IMR-90 (cell line): ENCODE measurements around the gene ZNF565. TPM values are rescaled to one million over a fixed set of nuclear protein-coding genes. Genes with fewer than 3 reads are reported as not detected.

ENCODE experiments used
- ATAC-seq: fragments of 200-7000 bp; cut with Tn5 transposase; 2 replicates; pipeline ENCODE4 v1.9.1; 2020; ENCODE audit warnings: low read depth, mild to moderate bottlenecking, moderate library complexity
- BruUV-seq: library from RNA; stranded (reverse); fragments of 400-500 nt; replicated peaks from 2 replicates; lab custom pipeline; 2021; lab: Mats Ljungman, UMichigan
- CTCF ChIA-PET: fragments of 300-600 bp; formaldehyde crosslinking; extraction: SDS; loops from one replicate; lab custom pipeline; 2021; ENCODE audit warnings: antibody characterized with exemption; lab: Yijun Ruan, JAX
- POLR2A ChIA-PET: fragments of 300-600 bp; sonication (Branson Sonifier 250); formaldehyde crosslinking; loops from one replicate; lab custom pipeline; 2022; ENCODE audit warnings: antibody characterized with exemption; ENCODE audit not compliant: unreplicated experiment; lab: Charles Lee
- DNase-seq: peaks from one replicate; pipeline ENCODE4 v3.0.0; 2013
- H2AFZ ChIP-seq: replicated peaks from 2 replicates; pipeline ENCODE3; 2013; ENCODE audit warnings: low read length, mild to moderate bottlenecking; ENCODE audit not compliant: poor library complexity
- H2AK5ac ChIP-seq: 2 replicates; pipeline ENCODE4 v1.6.1; 2013; ENCODE audit warnings: low read depth, low read length, inconsistent platforms
- H2AK9ac ChIP-seq: replicated peaks from 2 replicates; pipeline ENCODE3; 2013; ENCODE audit warnings: mild to moderate bottlenecking, low read depth, low read length, moderate library complexity; ENCODE audit not compliant: poor library complexity
- H2BK120ac ChIP-seq: 2 replicates; pipeline ENCODE4 v1.6.1; 2013; ENCODE audit warnings: low read depth, low read length, inconsistent platforms
- H2BK15ac ChIP-seq: 3 replicates; pipeline ENCODE4 v1.6.1; 2013; ENCODE audit warnings: low read depth, low read length, inconsistent platforms
- H2BK20ac ChIP-seq: 2 replicates; pipeline ENCODE4 v1.6.1; 2013; ENCODE audit warnings: low read depth, mild to moderate bottlenecking, inconsistent platforms, low read length, moderate library complexity
- H2BK5ac ChIP-seq: 2 replicates; pipeline ENCODE4 v1.6.1; 2013; ENCODE audit warnings: mild to moderate bottlenecking, low read depth, low read length, inconsistent platforms; ENCODE audit not compliant: poor library complexity, severe bottlenecking
- H3K14ac ChIP-seq: replicated peaks from 2 replicates; pipeline ENCODE4 v1.6.1; 2013; ENCODE audit warnings: low read depth, low read length, inconsistent platforms
- H3K18ac ChIP-seq: 2 replicates; pipeline ENCODE4 v1.6.1; 2013; ENCODE audit warnings: low read depth, low read length, control low read depth
- H3K23ac ChIP-seq: 2 replicates; pipeline ENCODE4 v1.6.1; 2013; ENCODE audit warnings: low read depth, low read length, inconsistent platforms
- H3K27ac ChIP-seq: 2 replicates; pipeline ENCODE4 v1.5.1; 2013; ENCODE audit warnings: mild to moderate bottlenecking, control low read depth, low read length; ENCODE audit not compliant: insufficient read depth
- H3K27me3 ChIP-seq: 2 replicates; pipeline ENCODE4 v1.6.1; 2013; ENCODE audit warnings: low read length; ENCODE audit not compliant: control insufficient read depth, insufficient read depth
- H3K36me3 ChIP-seq: 2 replicates; pipeline ENCODE4 v1.6.1; 2013; ENCODE audit warnings: low read length, mixed read lengths; ENCODE audit not compliant: control insufficient read depth, insufficient read depth
- H3K4ac ChIP-seq: 2 replicates; pipeline ENCODE4 v1.6.1; 2013; ENCODE audit warnings: low read depth, low read length, inconsistent platforms
- H3K4me1 ChIP-seq: 2 replicates; pipeline ENCODE4 v1.6.1; 2013; ENCODE audit warnings: low read length, mixed read lengths; ENCODE audit not compliant: control insufficient read depth, insufficient read depth
- H3K4me2 ChIP-seq: 2 replicates; pipeline ENCODE4 v1.6.1; 2013; ENCODE audit warnings: low read depth, mild to moderate bottlenecking, control low read depth, low read length, moderate library complexity
- H3K4me3 ChIP-seq: 2 replicates; pipeline ENCODE4 v1.5.1; 2013; ENCODE audit warnings: low read depth, mild to moderate bottlenecking, control low read depth, low read length, moderate library complexity; ENCODE audit not compliant: insufficient read depth
- H3K56ac ChIP-seq: 2 replicates; pipeline ENCODE4 v1.6.1; 2013; ENCODE audit warnings: low read length, inconsistent platforms; ENCODE audit not compliant: insufficient read depth; ENCODE audit errors: extremely low read depth
- H3K79me1 ChIP-seq, 2 experiments: 2 replicates each; pipeline ENCODE4 v1.6.1; 2013; ENCODE audit warnings: low read length in 2 of 2, inconsistent platforms in 1 of 2, low read depth in 1 of 2
- H3K9ac ChIP-seq: 2 replicates; pipeline ENCODE4 v1.6.1; 2013; ENCODE audit warnings: low read depth, low read length, control low read depth
- H3K9me1 ChIP-seq: 2 replicates; pipeline ENCODE4 v1.6.1; 2013; ENCODE audit warnings: low read length, inconsistent platforms; ENCODE audit not compliant: insufficient read depth
- H3K9me3 ChIP-seq: 2 replicates; pipeline ENCODE4 v1.6.1; 2013; ENCODE audit warnings: low read length; ENCODE audit not compliant: control insufficient read depth, insufficient read depth
- H4K20me1 ChIP-seq: 2 replicates; pipeline ENCODE4 v1.6.1; 2013; ENCODE audit warnings: low read length, inconsistent platforms; ENCODE audit not compliant: insufficient read depth
- H4K5ac ChIP-seq: 2 replicates; pipeline ENCODE4 v1.6.1; 2013; ENCODE audit warnings: mild to moderate bottlenecking, low read depth, low read length, control low read depth
- H4K8ac ChIP-seq, 2 experiments: 2 replicates each; pipeline ENCODE4 v1.6.1; 2013; ENCODE audit warnings: low read depth in 2 of 2, low read length in 2 of 2, control low read depth in 1 of 2, inconsistent platforms in 1 of 2
- H4K91ac ChIP-seq: 2 replicates; pipeline ENCODE4 v1.6.1; 2013; ENCODE audit warnings: low read depth, low read length, inconsistent platforms; ENCODE audit not compliant: insufficient read depth
- MAZ ChIP-seq: IDR thresholded peaks from 2 replicates; pipeline ENCODE4 v1.6.1; 2012; ENCODE audit warnings: low read depth, mild to moderate bottlenecking, low read length, improper control_type of control experiment, moderate library complexity, borderline replicate concordance
- WGBS, 2 experiments: methylation state at CpG; one replicate each; pipeline versions ENCODE4 v1.1.5 to v1.1.7; 2013; ENCODE audit warnings: missing lambda C conversion rate in 2 of 2; ENCODE audit not compliant: insufficient read length in 1 of 2; ENCODE audit errors: extremely low coverage in 2 of 2; 5-methylcytosine and 5-hydroxymethylcytosine counted together
- dilution Hi-C: fragments of 300-500 bp; cut with HindIII; formaldehyde crosslinking; loops from one replicate; pipeline ENCODE4 v1.14.3; 2018; ENCODE audit warnings: low sequenced_read_pairs; ENCODE audit not compliant: unreplicated experiment
- in situ Hi-C: fragments of 300-500 bp; cut with MboI; formaldehyde crosslinking; loops from 3 replicates; pipeline ENCODE4 v1.14.3; 2019; ENCODE audit warnings: low sequenced_read_pairs, inconsistent platforms, mixed read lengths
- intact Hi-C: fragments of 100-400 bp; cut with micrococcal nuclease; formaldehyde crosslinking; loops from 2 replicates; pipeline ENCODE4 v1.10.0; 2022
- polyA plus RNA-seq, 3 experiments: library from polyadenylated mRNA; depleted of rRNA; stranded (reverse); fragments of >200 nt; gene quantifications; 2 replicates each; pipeline ENCODE4 v1.2.3, GENCODE V29; 2012; ENCODE audit warnings: low replicate concordance in 1 of 3
- total RNA-seq: library from RNA; depleted of rRNA; stranded (reverse); fragments of >200 nt; gene quantifications from 2 replicates; pipeline ENCODE4 v1.2.3, GENCODE V29; 2012

Gene ZNF565
- total and polyA plus RNA-seq, 2 of the 4 experiments (the other 2 are of a cell fraction) = 2.3 to 7.5 TPM

- Histone ChIP-seq H2BK120ac (no peak overlapping the region), H3K56ac (no peak overlapping the region), H3K23ac (no peak overlapping the region), H3K9me3 (peaks cover 3% of the 10 kb centered on the region), H3K9me1 (no peaks in the 10 kb centered on the region), H4K20me1 (no peaks in the 10 kb centered on the region), H3K9ac (no peak overlapping the region), H2BK15ac (no peak overlapping the region), H2BK20ac (no peak overlapping the region), H4K91ac (no peak overlapping the region), H3K4me3 (no peak overlapping the region), H4K8ac (no peak overlapping the region), H4K5ac (no peak overlapping the region), H3K18ac (no peak overlapping the region), H3K36me3 (no peaks in the 10 kb centered on the region), H2AK5ac (no peak overlapping the region), H3K4ac (no peak overlapping the region), H3K4me1 (no peaks in the 10 kb centered on the region), H2AK9ac (no peak overlapping the region), H3K14ac (no peak overlapping the region), H2AFZ (no peak overlapping the region), H3K4me2 (no peak overlapping the region), H3K27ac (no peak overlapping the region), H3K27me3 (no peaks in the 10 kb centered on the region), H2BK5ac (no peak overlapping the region), H3K79me1 (no peaks in the 10 kb centered on the region)
- POLR2A ChIA-PET = no interaction called here
- ATAC-seq (no peak), DNase-seq (no peak)
- CTCF ChIA-PET = no interaction called here
- dilution Hi-C loops = no loop called here
- intact Hi-C loops = no loop called here
- BruUV-seq = no TSS peak
- in situ Hi-C loops = no loop called here
- no peak for TF ChIP-seq MAZ
- 82% methylated on average over 7 of the region's 29 CpGs; no CpG with 5 or more reads in 1 of the 2 experiments for WGBS, 2 experiments
Observed at GRCh38 chr19:36258028-36258875, 43.8 kb upstream of the ZNF565 start.
